ENCODE results near the gene NHLRC4. TPM values are rescaled to one million over a fixed set of nuclear protein-coding genes. Genes with fewer than 3 reads are reported as not detected.
"Not testable (repeated sequence)": the region's sequence is repeated elsewhere in the genome, so short reads cannot be mapped to it uniquely, and the experiment has no call there.

The NHLRC4 gene
- polyA plus RNA-seq, 4 donors, result 2.7 to 10.3 (median 5.8) TPM

GRCh38 chr16:593406-593805, 26.6 kb downstream of the NHLRC4 start:
- no peak for DNase-seq (ENCODE audit: low read depth in 4 of 4, low spot score in 3 of 4)

- no peak for DNase-seq (ENCODE audit: low read depth in 4 of 4, low spot score in 3 of 4)
Observed at GRCh38 chr16:593807-594206, 27.0 kb downstream of the NHLRC4 start.

DNA sequence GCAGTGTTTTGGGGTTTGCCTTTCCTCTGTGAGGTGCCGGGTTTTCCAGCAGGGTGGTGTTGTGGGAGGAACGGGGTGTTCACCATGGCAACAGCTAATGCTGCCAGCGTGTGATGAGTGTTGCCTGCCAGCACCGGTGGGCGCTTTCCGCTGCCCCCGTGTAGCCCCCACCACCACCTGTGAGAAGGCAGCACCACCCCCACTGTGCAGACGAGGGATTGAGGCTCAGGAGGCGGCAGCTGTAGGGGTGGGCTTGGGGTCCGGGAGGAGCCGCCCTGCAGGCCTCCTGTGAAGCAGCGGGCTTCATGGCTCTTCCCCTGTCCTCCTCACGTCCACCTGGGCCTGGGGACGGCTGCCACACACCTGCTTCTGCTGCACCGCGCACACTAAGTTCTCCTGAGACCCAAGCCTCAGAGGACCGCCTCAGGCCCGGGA, 28.3 kb downstream of the NHLRC4 start:
- no peak for DNase-seq (ENCODE audit: low read depth in 4 of 4, low spot score in 3 of 4)

GRCh38 chr16:595942-596735, 29.3 kb downstream of the NHLRC4 start:
- DNase-seq (ENCODE audit: low read depth in 4 of 4, low spot score in 3 of 4), result no peak

DNA sequence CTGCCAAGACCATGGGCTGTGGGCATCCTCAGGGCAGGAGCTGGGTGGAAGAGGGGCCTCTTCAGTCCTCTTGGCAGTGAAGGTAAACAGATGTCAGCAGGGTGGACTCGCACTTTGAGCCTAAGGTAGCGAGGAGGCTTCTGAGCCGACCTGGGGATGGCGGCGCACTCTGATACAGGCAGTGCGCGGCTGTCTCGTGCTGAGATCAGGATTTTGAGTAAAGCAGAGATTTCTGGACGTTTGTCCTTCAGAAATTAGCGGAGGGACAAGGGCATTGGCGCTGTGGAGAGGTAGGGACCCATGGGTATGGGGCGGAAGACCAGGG, 29.9 kb downstream of the NHLRC4 start:
- no peak for DNase-seq (ENCODE audit: low read depth in 4 of 4, low spot score in 3 of 4)

DNA sequence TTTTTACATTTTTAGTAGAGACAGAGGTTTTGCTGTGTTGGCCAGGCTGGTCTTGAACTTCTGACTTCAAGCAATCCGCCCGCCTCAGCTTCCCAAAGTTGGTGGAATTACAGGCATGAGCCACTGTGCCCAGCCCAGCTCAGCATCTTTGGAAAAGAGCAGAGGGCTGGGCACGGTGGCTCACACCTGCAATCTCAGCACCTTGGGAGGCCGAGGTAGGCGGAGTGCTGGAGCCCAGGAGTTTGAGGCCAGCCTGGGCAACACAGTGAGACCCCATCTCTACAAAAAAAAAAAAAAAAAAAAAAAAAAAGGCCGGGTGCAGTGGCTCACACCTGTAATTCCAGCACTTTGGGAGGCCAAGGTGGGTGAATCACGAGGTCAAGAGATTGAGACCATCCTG, 30.9 kb downstream of the NHLRC4 start:
- DNase-seq (ENCODE audit: low read depth in 4 of 4, low spot score in 3 of 4), result not testable (repeated sequence)

DNA sequence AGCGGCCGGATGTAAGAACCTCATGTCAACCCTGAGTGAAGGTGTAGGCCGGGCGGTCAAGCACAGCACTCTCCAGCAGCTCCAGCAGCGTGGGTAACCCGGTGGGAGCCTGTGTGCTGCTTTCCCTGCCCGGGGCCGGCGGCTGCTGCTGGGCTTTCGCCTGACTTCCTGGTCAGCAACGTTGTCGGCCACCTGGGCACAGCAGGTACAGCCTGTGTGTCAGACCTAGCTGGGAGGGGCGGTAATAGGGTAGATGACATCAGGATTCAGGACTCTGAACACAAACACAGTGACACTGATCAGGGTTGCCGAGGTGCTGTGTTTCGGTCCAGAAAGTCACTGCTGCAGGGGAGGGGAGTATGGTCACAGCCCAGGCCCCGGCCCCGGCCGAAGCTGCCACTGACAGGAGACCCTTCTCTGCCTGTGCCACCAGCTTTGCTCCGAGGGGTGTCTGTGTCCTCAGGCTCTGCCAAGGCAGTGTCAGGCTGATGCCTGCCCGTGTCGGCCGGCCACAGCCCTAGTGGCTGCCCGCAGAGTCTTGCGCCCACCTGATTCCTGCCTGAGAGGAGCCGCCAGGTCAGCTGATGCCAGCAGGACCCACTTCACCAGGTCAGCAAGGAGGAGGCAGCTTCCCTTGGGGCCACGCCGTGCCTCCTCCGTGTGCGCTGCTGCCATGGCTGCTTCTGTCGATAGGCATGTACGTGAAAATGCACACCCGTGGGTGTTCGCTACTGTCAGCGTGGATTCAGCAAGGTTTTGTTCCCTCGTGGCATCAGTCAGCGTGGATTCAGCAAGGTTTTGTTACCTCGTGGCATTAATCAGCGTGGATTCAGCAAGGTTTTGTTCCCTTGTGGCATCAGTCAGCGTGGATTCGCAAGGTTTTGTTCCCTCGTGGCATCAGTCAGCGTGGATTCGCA, 32.3 kb downstream of the NHLRC4 start:
- no peak for DNase-seq (ENCODE audit: low read depth in 4 of 4, low spot score in 3 of 4)

- no peak for DNase-seq (ENCODE audit: low read depth in 4 of 4, low spot score in 3 of 4)
Observed at GRCh38 chr16:600781-601180, 34.0 kb downstream of the NHLRC4 start.

- no peak for DNase-seq (ENCODE audit: low read depth in 4 of 4, low spot score in 3 of 4)
Observed at GRCh38 chr16:603933-604332, 37.1 kb downstream of the NHLRC4 start.

DNA sequence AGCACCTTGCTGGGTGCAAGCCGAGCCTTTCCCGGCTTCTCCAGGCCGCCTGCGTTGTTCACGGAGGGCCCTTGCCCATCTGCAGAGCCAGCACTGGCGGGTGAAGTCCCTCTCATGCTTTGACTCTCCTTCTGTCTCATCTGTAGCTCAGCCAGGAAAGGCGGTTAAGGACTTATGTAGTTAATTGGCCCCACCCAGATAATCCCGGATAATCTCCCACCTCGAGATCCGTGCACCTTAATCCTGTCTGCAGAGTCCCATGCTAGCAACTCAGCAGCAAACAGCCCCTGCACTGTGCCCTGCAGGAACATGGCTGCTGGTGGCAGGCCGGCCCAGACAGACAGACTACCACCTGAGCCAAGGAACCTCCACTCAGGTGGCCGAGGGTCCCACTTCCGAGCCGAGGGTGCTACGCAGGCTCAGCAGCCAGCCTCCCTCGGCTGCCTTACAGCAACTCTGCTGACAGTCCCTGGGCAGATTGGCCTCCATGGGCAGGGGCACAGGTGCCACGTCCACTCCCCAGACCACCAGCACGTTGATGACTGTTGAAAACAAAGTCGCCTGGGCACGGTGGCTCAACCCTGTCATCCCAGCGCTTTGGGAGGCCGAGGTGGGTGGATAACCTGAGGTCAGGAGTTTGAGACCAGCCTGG, 40.0 kb downstream of the NHLRC4 start:
- DNase-seq (ENCODE audit: low read depth in 4 of 4, low spot score in 3 of 4), result no peak

- DNase-seq (ENCODE audit: low read depth in 4 of 4, low spot score in 3 of 4), result no peak
Observed at GRCh38 chr16:608019-608418, 41.2 kb downstream of the NHLRC4 start.

DNA sequence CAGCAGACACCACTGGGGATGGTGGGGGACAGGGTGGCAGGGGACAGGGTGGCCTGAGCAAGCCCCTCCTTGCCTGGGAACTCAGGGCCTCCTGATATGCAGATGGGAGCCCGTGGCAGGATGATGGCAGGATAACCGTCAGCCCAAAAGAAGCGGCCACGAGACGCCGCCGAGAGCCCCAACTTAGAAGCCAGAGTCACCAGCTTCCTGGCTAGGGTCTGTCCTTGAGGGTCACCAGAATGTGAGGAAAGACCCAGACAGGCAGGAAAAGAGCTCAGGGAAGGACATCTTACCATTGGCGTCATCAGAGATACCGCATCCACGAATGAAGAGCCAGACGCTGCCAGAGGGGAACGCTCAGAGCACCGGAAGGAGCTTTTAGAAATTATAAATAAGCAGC, 42.5 kb downstream of the NHLRC4 start:
- no peak for DNase-seq (ENCODE audit: low read depth in 4 of 4, low spot score in 3 of 4)

GRCh38 chr16:609984-610383, 43.2 kb downstream of the NHLRC4 start:
- no peak for DNase-seq (ENCODE audit: low read depth in 4 of 4, low spot score in 3 of 4)

- no peak for DNase-seq (ENCODE audit: low read depth in 4 of 4, low spot score in 3 of 4)
Observed at GRCh38 chr16:610513-611381, 43.9 kb downstream of the NHLRC4 start.

DNA sequence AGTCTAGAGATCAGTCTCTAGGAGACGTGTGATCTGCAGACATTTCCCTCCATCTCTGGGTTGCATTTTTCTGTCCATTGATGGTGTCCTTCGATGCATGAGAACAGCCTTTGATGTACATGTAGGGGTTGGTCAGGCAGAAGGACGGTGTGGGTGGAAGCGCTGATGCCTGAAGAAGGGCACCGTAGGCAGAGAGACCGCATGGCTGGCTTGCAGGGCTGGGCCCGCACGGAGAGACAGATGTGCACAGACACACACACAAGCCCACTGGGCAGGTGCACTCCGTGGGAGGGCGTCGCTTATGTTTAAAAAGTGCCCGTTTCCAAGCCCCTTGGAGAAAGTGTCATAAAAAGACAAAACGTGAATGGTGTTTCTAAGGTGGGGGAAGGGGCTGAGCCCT, 48.3 kb downstream of the NHLRC4 start:
- DNase-seq (ENCODE audit: low read depth in 4 of 4, low spot score in 3 of 4), result no peak

DNA sequence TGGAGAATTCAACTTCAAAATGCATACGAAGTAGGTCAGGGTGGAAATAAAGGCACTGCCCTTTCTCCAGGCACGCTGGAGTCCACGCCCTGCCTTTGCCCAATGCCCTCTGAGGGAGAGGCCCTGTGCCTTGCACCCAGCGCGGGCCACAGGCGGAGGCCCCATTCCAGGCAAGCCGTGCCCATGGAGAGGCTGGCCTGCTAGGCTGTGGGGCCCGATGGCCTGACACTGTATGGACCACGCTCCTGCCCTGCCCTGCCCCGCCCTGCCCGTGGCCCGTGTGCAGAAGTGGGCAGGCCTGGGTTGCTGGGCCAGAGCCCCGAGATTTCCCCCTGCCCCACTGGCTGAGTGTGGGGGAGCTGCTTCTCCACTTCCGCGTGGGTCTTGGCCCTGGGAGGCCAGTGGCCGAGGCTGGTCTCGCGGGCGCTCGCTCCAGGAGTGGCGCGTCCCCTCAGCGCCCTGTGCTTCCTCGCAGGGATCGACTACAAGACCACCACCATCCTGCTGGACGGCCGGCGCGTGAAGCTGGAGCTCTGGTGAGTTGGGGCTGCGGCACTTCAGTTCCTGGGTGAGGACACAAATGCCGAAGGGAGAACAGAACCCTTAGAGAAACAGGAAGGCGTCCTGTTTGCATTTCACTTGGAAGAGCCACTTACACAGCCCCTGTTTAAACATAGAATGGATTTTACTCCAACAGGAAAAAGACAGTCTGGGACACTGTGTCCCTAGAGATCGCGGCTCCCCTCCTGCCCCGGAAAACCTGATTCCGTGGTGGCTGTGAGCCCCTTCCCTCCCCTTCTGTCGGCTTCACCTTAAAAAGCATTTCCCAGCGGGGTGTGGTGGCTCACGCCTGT, 50.2 kb downstream of the NHLRC4 start:
- DNase-seq (ENCODE audit: low read depth in 4 of 4, low spot score in 3 of 4), result no peak

GRCh38 chr16:617855-618254, 51.0 kb downstream of the NHLRC4 start:
- DNase-seq (ENCODE audit: low read depth in 4 of 4, low spot score in 3 of 4), result no peak
